Ovary (tissue), 9 donors: ENCODE data around the gene CALY. TPM values are rescaled to one million over a fixed set of nuclear protein-coding genes. Genes with fewer than 3 reads are reported as not detected.
"Not testable (repeated sequence)": the region's sequence is repeated elsewhere in the genome, so short reads cannot be mapped to it uniquely, and the experiment has no call there.

Experiments used
- DNase-seq, 5 donors: peaks; one replicate each; pipeline ENCODE4 v3.0.0-alpha.2; 2019 to 2020
- H3K27ac ChIP-seq, 2 donors: fragments of 200-600 bp; one replicate each; pipeline versions ENCODE4 v1.5.1 to v1.8.0; 2019 to 2022
- H3K27me3 ChIP-seq: fragments of 200-600 bp; one replicate; pipeline ENCODE4 v1.8.0; 2022
- H3K36me3 ChIP-seq: fragments of 200-600 bp; sonication (generic); one replicate; pipeline ENCODE4 v1.5.1; 2019
- H3K4me1 ChIP-seq: one replicate; pipeline ENCODE4 v1.8.1; 2013; ENCODE audit warnings: mild to moderate bottlenecking, moderate library complexity; ENCODE audit not compliant: insufficient read depth
- H3K4me3 ChIP-seq: fragments of 200-600 bp; sonication (generic); one replicate; pipeline ENCODE4 v1.5.1; 2017
- H3K9me3 ChIP-seq, 2 donors: fragments of 200-600 bp in 1 of 2; sonication (generic) in 1 of 2; one replicate each; pipeline versions ENCODE4 v1.5.1 to v1.8.1; 2013 to 2019; ENCODE audit warnings: mild to moderate bottlenecking in 1 of 2, moderate library complexity in 1 of 2
- EP300 ChIP-seq: sonication (generic); formaldehyde crosslinking; IDR thresholded peaks from one replicate; pipeline ENCODE4 v1.6.1; 2017; ENCODE audit warnings: antibody characterized with exemption
- POLR2A ChIP-seq: fragments of 450-650 bp; IDR thresholded peaks from one replicate; pipeline ENCODE4 v1.6.1; 2017; ENCODE audit warnings: antibody characterized with exemption, mild to moderate bottlenecking, moderate library complexity
- WGBS, 3 donors: extraction: QIAGEN DNeasy Blood & Tissue Kit in 1 of 3; methylation state at CpG; one replicate each; pipeline versions ENCODE4 v1.1.5 to v1.1.7; 2013 to 2017; 5-methylcytosine and 5-hydroxymethylcytosine counted together
- intact Hi-C, 4 donors: fragments of 100-400 bp; cut with DNase I; formaldehyde crosslinking; loops; one replicate each; pipeline versions ENCODE4 v1.11.0 to v1.15.1; 2022 to 2023
- polyA plus RNA-seq, 2 donors: library from polyadenylated mRNA; stranded (reverse); fragments of 200-250 nt in 1 of 2; fragments of 350-450 nt in 1 of 2; fragmentation: Illumina TruSeq in 1 of 2; extraction: RNeasy Lipid Tissue Mini Kit (QIAGEN cat#74804) in 1 of 2; gene quantifications; one replicate each; pipeline ENCODE4 v1.2.3, GENCODE V29; 2013 to 2014
- total RNA-seq, 7 donors: library from RNA; depleted of rRNA in 2 of 7; stranded (reverse); fragments of >200 nt in 2 of 7; fragmentation: NEBNext Ultra II Directional in 3 of 7; extraction: Animal tissue kit (Norgen Biotek cat#: 25700) in 3 of 7; gene quantifications; one replicate each; pipeline versions ENCODE4 v1.1.0 to v1.2.4, GENCODE V29; 2016 to 2023
- TF ChIP-seq, protein P1 (sequence below), 3 donors: fragments of 450-650 bp in 2 of 3; fragments of 200-600 bp in 1 of 3; IDR thresholded peaks; one replicate each; pipeline versions ENCODE4 v1.5.1 to v1.8.0; 2016 to 2022; ENCODE audit warnings: antibody characterized with exemption in 3 of 3, mild to moderate bottlenecking in 1 of 3
- donor health status: DM: no; HTN: no; CAD: no; lungs with moderate emphysema.
- donor health status: DM: no; HTN: no; CAD: no.
- donor health status: Bipolar disorder and iron deficiency.
- donor health status: DM: yes; HTN: yes; CAD: no.
- donor health status: DM: no; HTN: no; CAD: no.
- donor health status: DM: yes; HTN: yes; CAD: no.

CALY gene
- total and polyA plus RNA-seq, 9 donors: 0.69 TPM; not detected in 8

GRCh38 chr10:133368153-133368552 is 31.5 kb upstream of the CALY start:
- no peak overlapping the region for H3K4me3 ChIP-seq
- no peaks in the 10 kb centered on the region for H3K27me3 ChIP-seq
- intact Hi-C loops: no loop called here
- H3K36me3 ChIP-seq: no peaks in the 10 kb centered on the region
- peaks cover 4% of the 10 kb centered on the region for H3K4me1 ChIP-seq
- TF ChIP-seq POLR2A (no peak), EP300 (no peak)
- TF ChIP-seq, protein P1, sequence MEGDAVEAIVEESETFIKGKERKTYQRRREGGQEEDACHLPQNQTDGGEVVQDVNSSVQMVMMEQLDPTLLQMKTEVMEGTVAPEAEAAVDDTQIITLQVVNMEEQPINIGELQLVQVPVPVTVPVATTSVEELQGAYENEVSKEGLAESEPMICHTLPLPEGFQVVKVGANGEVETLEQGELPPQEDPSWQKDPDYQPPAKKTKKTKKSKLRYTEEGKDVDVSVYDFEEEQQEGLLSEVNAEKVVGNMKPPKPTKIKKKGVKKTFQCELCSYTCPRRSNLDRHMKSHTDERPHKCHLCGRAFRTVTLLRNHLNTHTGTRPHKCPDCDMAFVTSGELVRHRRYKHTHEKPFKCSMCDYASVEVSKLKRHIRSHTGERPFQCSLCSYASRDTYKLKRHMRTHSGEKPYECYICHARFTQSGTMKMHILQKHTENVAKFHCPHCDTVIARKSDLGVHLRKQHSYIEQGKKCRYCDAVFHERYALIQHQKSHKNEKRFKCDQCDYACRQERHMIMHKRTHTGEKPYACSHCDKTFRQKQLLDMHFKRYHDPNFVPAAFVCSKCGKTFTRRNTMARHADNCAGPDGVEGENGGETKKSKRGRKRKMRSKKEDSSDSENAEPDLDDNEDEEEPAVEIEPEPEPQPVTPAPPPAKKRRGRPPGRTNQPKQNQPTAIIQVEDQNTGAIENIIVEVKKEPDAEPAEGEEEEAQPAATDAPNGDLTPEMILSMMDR (IDR thresholded peaks at IDR 0.05): no peak
- DNase-seq: no peak
- no peak overlapping the region for H3K27ac ChIP-seq
- no peaks in the 10 kb centered on the region for H3K9me3 ChIP-seq
- 83 to 95% (median 86%) methylated on average over 7 of the region's 7 CpGs for WGBS, 3 donors

DNA sequence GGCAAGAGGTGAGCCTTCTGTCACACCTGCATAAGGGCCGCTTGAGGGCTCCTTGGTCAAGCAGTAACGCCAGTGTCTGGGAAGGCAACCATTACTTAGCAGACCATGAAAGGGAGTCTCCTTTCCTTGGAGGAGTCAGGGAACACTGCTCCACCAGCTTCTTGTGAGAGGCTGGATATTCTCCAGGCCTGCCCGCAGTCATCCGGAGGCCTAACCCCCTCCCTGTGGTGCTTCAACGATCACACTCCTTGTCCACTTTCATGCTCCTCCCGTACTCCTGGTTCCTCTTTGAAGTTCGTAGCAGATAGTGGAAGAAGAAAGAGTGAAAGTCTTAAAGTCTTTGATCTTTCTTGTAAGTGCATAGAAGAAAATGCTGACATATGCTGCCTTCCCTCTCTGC is 30.8 kb upstream of the CALY start:
- H3K27ac ChIP-seq, intact Hi-C loops, H3K4me3 ChIP-seq, H3K9me3 ChIP-seq, H3K27me3 ChIP-seq, H3K4me1 ChIP-seq, DNase-seq, H3K36me3 ChIP-seq: not testable (repeated sequence)
- WGBS, 3 donors: 64 to 88% (median 73%) methylated on average over 2 to 4 of the region's 7 CpGs

DNA sequence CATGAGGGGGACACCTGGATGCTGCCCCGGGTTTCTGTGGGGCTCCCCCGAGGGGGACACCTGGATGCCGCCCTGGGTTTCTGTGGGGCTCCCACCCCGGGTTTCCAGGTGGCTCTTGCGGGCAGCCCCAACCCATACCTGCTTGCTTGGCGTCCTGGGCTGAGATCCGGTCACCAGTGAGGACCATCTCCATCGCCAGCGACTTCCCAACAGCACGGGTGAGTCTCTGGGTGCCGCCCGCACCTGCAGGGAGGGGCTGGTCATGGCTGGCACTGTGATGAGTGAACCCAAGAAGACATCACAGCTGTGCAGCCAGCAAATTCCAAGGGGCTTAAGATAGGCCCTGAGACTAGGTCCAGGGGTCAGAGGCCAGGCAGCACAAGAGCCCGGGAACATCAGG is 30.1 kb upstream of the CALY start:
- Histone ChIP-seq H3K36me3 (no peaks in the 10 kb centered on the region), H3K4me3 (no peak overlapping the region), H3K27me3 (no peaks in the 10 kb centered on the region), H3K9me3 (no peaks in the 10 kb centered on the region), H3K27ac (no peak overlapping the region), H3K4me1 (no peaks in the 10 kb centered on the region)
- TF ChIP-seq EP300 (no peak), POLR2A (no peak)
- TF ChIP-seq, protein P1 (IDR thresholded peaks at IDR 0.05): no peak
- WGBS, 3 donors: 90 to 92% (median 91%) methylated on average over 13 of the region's 13 CpGs
- DNase-seq: no peak
- intact Hi-C loops: no loop called here

GRCh38 chr10:133366130-133366478 is 29.4 kb upstream of the CALY start:
- Histone ChIP-seq H3K4me1 (no peaks in the 10 kb centered on the region), H3K27me3 (no peaks in the 10 kb centered on the region), H3K4me3 (no peak overlapping the region), H3K36me3 (no peaks in the 10 kb centered on the region), H3K9me3 (no peaks in the 10 kb centered on the region), H3K27ac (no peak overlapping the region)
- TF ChIP-seq EP300: no peak
- TF ChIP-seq, protein P1 (IDR thresholded peaks at IDR 0.05): no peak
- no peak for TF ChIP-seq POLR2A
- WGBS, 3 donors: 81 to 84% (median 84%) methylated on average over 17 of the region's 17 CpGs
- DNase-seq: no peak
- intact Hi-C loops: no loop called here

- Histone ChIP-seq H3K4me3 (no peak overlapping the region), H3K9me3 (no peaks in the 10 kb centered on the region), H3K4me1 (no peaks in the 10 kb centered on the region), H3K27ac (no peak overlapping the region), H3K36me3 (no peaks in the 10 kb centered on the region), H3K27me3 (no peaks in the 10 kb centered on the region)
- intact Hi-C loops: no loop called here
- no peak for TF ChIP-seq POLR2A
- TF ChIP-seq, protein P1 (IDR thresholded peaks at IDR 0.05): no peak
- TF ChIP-seq EP300: no peak
- no peak for DNase-seq
- 86 to 88% (median 86%) methylated on average over 13 of the region's 13 CpGs for WGBS, 3 donors
These were observed 28.9 kb upstream of the CALY start for GRCh38 chr10:133365461-133366129.
